Right atrium auricular region (tissue), 2 donors: Measurements from ENCODE around the gene FBLN2. TPM values are rescaled to one million over a fixed set of nuclear protein-coding genes. Genes with fewer than 3 reads are reported as not detected.

ENCODE experiments used
- DNase-seq: peaks from one replicate; pipeline ENCODE4 v3.0.0-alpha.2; 2019; ENCODE audit warnings: low spot score
- H3K27ac ChIP-seq, 2 donors: fragments of 200-600 bp; sonication (generic); 1 replicate in 1 of 2; 2 replicates in 1 of 2; pipeline ENCODE4 v1.5.1; 2016 to 2019
- H3K27me3 ChIP-seq, 2 donors: fragments of 200-600 bp; sonication (generic); one replicate each; pipeline versions ENCODE4 v1.5.1 to v1.6.0; 2017 to 2019
- H3K36me3 ChIP-seq: fragments of 200-600 bp; sonication (generic); one replicate; pipeline ENCODE4 v1.5.1; 2016
- H3K4me1 ChIP-seq, 2 donors: fragments of 200-600 bp; sonication (generic); one replicate each; pipeline versions ENCODE4 v1.5.1 to v1.6.0; 2017 to 2019
- H3K4me3 ChIP-seq, 2 donors: fragments of 200-600 bp; sonication (generic); 1 replicate in 1 of 2; 2 replicates in 1 of 2; pipeline ENCODE4 v1.5.1; 2017 to 2019; ENCODE audit warnings: mild to moderate bottlenecking in 1 of 2, moderate library complexity in 1 of 2
- H3K9me3 ChIP-seq, 2 donors: fragments of 200-600 bp; sonication (generic); one replicate each; pipeline ENCODE4 v1.5.1; 2019
- total RNA-seq, 2 donors: library from RNA; depleted of rRNA; stranded (reverse); fragments of >200 nt; gene quantifications; one replicate each; pipeline ENCODE4 v1.1.0, GENCODE V29; 2016
- TF ChIP-seq, protein P1 (sequence below), 2 donors: fragments of 200-600 bp; sonication (generic); IDR thresholded peaks; one replicate each; pipeline ENCODE4 v1.5.1; 2019; ENCODE audit warnings: antibody characterized with exemption in 2 of 2

The FBLN2 gene
- total RNA-seq, 2 donors from 2014 or later: 122 to 185 TPM

DNA sequence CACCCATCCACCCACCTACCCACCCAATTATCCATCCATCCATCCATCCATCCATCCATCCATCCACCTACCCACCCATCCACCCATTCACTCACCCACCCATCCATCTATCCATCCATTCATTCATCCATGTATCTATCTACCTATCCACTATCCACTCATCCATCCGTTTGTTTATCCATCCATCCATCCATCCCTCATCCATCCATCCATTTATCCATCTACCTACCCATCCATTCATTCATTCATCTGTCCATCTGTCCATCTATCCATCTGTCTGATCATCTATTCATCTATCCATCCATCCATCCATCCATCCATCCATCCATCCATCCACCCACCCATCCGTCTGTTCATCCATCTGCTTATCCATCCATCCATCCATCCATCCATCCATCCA lies 65.7 kb downstream of the FBLN2 start:
- peaks cover 46% of the 10 kb centered on the region for H3K36me3 ChIP-seq
- DNase-seq: no peak
- no peak overlapping the region for H3K27ac ChIP-seq
- H3K9me3 ChIP-seq: no peaks in the 10 kb centered on the region
- H3K4me1 ChIP-seq: no peaks in the 10 kb centered on the region
- H3K4me3 ChIP-seq: no peak overlapping the region
- TF ChIP-seq, protein P1, sequence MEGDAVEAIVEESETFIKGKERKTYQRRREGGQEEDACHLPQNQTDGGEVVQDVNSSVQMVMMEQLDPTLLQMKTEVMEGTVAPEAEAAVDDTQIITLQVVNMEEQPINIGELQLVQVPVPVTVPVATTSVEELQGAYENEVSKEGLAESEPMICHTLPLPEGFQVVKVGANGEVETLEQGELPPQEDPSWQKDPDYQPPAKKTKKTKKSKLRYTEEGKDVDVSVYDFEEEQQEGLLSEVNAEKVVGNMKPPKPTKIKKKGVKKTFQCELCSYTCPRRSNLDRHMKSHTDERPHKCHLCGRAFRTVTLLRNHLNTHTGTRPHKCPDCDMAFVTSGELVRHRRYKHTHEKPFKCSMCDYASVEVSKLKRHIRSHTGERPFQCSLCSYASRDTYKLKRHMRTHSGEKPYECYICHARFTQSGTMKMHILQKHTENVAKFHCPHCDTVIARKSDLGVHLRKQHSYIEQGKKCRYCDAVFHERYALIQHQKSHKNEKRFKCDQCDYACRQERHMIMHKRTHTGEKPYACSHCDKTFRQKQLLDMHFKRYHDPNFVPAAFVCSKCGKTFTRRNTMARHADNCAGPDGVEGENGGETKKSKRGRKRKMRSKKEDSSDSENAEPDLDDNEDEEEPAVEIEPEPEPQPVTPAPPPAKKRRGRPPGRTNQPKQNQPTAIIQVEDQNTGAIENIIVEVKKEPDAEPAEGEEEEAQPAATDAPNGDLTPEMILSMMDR (IDR thresholded peaks at IDR 0.05): no peak
- no peaks in the 10 kb centered on the region for H3K27me3 ChIP-seq

DNA sequence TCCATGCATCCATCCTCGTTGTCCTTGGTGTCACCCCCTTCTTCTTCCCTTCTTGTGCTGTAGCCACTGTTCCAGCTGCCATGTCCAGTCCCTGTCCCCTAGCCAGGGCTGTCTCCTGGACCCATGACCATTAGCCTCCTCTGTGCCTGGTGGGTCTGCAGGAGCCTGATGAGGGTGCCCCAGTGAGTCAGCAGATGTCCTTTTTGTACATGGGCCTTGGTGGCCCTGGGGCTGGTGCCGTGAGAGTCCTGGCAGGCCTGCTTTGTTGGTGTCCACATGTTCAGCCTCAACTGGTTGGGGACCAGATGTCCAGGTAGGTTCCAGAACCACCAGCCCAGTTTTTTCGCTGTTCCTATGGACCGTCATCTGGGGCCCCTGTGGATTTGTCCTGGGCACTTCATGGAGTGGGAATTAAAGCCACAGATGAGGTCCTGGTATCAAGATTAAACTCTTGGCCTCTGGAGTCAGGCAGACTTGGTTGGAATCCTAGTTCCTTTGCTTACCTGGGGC lies 66.1 kb downstream of the FBLN2 start:
- Histone ChIP-seq H3K27ac (no peak overlapping the region), H3K4me1 (no peaks in the 10 kb centered on the region), H3K36me3 (peaks cover 43% of the 10 kb centered on the region), H3K27me3 (no peaks in the 10 kb centered on the region), H3K9me3 (no peaks in the 10 kb centered on the region), H3K4me3 (no peak overlapping the region)
- no peak for DNase-seq
- TF ChIP-seq, protein P1 (IDR thresholded peaks at IDR 0.05): no peak

DNA sequence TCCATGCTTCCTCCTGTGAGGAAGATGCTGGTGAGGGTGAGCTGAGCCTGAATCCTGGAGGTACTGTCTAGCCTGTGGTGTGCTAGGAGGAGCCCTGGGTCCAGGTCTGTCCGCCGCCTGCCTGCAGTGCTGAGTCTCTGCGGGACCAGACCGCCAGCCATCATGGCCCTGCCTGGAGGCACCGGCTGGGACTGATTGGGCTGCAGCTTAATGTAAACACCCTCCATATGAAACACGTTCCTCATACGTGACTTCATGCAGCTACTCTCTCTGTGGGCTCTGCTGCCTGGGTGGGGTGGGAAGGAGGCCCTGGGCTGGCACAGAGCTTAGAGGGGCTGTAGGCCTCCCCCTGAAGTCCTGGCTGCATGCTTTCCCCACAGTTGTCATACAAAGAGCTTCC lies 67.4 kb downstream of the FBLN2 start:
- TF ChIP-seq, protein P1 (IDR thresholded peaks at IDR 0.05): no peak
- Histone ChIP-seq H3K4me1 (peaks cover 0 to 4% of the 10 kb centered on the region in 2 donors), H3K4me3 (no peak overlapping the region), H3K27me3 (no peaks in the 10 kb centered on the region), H3K9me3 (no peaks in the 10 kb centered on the region), H3K36me3 (peaks cover 43% of the 10 kb centered on the region), H3K27ac (no peak overlapping the region)
- no peak for DNase-seq

DNA sequence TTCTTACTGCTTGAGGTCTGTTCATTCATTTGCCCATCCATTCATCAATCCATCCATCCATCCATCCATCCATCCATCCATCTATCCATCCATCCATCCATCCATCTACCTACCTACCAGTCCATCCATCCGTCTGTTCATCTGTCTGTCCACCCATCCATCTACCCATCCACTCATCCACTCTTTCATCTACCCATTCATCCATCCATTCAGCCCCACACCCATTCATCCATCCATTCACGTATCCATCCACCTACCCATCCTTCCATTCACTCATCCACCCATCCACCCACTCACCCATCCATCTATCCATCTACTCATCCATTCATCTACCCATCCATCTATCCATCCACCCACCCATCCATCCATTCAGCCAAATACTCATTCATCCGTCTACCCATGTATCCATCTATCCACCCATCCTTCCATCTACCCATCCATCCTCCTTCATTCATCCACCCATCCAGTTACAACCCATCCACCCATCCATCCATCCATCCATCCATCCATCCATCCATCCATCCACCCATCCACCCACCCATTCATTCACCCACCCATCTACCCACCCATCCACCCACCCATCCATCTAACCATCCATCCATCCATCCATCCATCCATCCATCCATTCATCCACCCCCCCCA lies 68.3 kb downstream of the FBLN2 start:
- Histone ChIP-seq H3K36me3 (peaks cover 43% of the 10 kb centered on the region), H3K4me3 (no peak overlapping the region), H3K9me3 (no peaks in the 10 kb centered on the region), H3K4me1 (peaks cover 0 to 13% of the 10 kb centered on the region in 2 donors), H3K27ac (no peak overlapping the region), H3K27me3 (no peaks in the 10 kb centered on the region)
- no peak for DNase-seq
- TF ChIP-seq, protein P1 (IDR thresholded peaks at IDR 0.05): no peak

DNA sequence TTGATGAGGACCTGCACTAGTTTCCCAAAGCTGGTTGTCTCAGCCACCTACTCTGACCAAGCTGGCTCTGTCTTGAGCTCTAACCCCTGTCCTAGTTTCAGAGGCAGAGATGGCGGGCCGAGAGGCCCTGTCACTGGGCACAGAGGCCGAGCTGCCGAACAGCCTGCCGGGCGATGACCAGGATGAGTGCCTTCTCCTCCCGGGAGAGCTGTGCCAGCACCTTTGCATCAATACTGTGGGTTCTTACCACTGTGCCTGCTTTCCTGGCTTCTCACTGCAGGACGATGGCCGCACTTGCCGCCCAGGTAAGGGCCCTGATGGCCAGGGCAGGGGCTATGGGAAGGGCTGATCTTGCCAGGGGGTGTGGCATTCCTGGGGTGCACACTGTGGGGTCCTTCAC lies 69.1 kb downstream of the FBLN2 start:
- Histone ChIP-seq H3K36me3 (peaks cover 43% of the 10 kb centered on the region), H3K4me3 (no peak overlapping the region), H3K4me1 (peaks cover 0 to 17% of the 10 kb centered on the region in 2 donors), H3K27me3 (no peaks in the 10 kb centered on the region), H3K27ac (no peak overlapping the region), H3K9me3 (no peaks in the 10 kb centered on the region)
- DNase-seq: no peak
- TF ChIP-seq, protein P1 (IDR thresholded peaks at IDR 0.05): no peak

DNA sequence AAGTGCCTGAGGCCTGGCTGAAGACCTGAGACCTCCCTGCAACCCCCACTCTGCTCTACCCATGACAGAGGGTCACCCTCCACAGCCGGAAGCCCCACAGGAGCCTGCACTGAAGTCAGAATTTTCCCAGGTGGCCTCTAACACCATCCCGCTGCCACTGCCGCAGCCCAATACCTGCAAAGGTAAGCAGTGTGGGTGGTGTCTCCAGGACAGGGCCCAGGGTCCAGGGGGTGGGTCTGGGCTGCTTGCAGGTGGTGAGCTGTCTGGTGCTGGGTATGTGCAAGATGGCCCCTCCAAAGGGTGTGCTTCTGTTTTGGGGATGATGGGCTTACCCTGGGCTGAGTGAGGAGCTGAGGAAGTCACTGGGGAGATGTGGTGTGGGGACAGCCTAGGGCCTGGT lies 69.9 kb downstream of the FBLN2 start:
- H3K36me3 ChIP-seq: peaks cover 43% of the 10 kb centered on the region

More for the DNA sequence above, 69.9 kb downstream of the FBLN2 start:
- TF ChIP-seq, protein P1 (IDR thresholded peaks at IDR 0.05): no peak
- H3K27ac ChIP-seq: no peak overlapping the region
- peaks cover 0 to 17% of the 10 kb centered on the region in 2 donors for H3K4me1 ChIP-seq
- H3K27me3 ChIP-seq: no peaks in the 10 kb centered on the region
- no peak for DNase-seq
- H3K4me3 ChIP-seq: no peak overlapping the region
- no peaks in the 10 kb centered on the region for H3K9me3 ChIP-seq
